GM12872 (cell line): ENCODE results near the gene SNRPD1.
A peak's percentile ranks its signal among the peaks of the same experiment; 100 is the strongest.

ENCODE experiments used
- TF ChIP-seq, protein P1 (sequence below): IDR thresholded peaks from 3 replicates; pipeline ENCODE4 v1.5.1; 2011; ENCODE audit warnings: low read depth, mild to moderate bottlenecking, low read length, moderate library complexity; ENCODE audit not compliant: insufficient read depth

Gene SNRPD1

DNA sequence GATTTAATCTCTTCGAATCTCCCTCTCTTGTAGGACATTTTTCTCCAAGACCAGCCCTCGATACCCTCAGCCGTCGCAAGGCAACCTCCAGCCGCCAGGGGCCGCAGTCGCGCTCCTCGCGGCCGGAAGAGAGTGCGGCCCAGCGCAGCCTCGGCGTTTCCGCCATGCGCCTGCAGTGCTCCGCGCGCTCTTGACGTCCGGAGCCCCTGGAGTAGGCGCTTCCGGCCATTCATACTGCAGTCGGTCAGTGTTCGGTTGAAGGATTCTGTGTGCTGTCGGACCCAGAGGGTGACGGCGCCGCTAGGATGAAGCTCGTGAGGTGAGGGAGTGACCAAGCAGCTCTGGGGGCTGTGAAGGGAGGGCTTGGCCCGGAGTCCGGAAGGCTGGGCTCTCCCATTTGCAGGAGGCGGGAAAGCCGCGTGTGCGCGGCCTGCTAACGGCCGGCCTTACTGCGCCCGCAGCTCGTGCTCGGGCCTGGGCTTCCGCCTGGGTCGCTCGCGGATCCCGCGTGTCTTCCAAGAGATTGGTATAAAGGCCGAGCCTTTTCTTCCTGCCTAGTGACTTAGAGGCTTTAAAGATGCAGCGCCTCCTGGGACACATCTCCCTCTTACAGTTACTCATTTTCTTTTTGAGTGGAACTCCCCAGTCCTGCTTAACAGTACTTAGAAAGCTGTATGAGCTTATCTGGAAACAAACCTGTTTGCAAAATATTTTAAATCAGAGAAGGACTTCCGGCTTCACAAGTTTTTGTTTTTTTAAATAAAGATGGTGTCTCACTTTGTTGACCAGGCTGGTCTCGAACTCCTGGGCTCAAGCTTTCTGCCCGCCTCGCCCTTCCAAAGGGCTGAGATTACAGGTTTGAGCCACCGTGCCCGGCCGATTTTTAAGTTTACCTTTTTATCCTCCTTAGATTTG, at the start of gene SNRPD1:
Gene SNRPD1, plus strand, starts transcription at position 190 of the 915 bp plus-strand sequence. Its CDS starts 116 bp downstream, at position 306.
- TF ChIP-seq, protein P1, sequence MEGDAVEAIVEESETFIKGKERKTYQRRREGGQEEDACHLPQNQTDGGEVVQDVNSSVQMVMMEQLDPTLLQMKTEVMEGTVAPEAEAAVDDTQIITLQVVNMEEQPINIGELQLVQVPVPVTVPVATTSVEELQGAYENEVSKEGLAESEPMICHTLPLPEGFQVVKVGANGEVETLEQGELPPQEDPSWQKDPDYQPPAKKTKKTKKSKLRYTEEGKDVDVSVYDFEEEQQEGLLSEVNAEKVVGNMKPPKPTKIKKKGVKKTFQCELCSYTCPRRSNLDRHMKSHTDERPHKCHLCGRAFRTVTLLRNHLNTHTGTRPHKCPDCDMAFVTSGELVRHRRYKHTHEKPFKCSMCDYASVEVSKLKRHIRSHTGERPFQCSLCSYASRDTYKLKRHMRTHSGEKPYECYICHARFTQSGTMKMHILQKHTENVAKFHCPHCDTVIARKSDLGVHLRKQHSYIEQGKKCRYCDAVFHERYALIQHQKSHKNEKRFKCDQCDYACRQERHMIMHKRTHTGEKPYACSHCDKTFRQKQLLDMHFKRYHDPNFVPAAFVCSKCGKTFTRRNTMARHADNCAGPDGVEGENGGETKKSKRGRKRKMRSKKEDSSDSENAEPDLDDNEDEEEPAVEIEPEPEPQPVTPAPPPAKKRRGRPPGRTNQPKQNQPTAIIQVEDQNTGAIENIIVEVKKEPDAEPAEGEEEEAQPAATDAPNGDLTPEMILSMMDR, result peak; percentile 89

DNA sequence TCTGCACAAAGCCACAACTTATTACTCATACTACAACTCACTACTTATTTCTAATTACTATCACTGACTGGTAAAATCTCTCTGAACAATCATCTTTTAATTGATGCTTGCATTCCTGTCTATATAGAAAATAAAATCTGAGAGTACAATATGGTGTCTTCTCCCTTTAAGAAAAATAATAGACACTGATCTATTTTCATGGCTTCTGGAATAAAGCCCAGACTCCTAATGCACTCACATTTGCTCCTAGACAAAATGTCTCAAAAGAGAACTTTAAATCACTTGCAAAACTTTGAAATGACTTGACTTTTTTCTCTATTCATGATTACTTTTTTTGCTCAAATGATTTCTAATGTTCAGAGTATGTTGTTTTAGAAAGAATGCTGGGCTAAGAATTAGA, 40.3 kb upstream of the SNRPD1 start:
- TF ChIP-seq, protein P1, result no peak

DNA sequence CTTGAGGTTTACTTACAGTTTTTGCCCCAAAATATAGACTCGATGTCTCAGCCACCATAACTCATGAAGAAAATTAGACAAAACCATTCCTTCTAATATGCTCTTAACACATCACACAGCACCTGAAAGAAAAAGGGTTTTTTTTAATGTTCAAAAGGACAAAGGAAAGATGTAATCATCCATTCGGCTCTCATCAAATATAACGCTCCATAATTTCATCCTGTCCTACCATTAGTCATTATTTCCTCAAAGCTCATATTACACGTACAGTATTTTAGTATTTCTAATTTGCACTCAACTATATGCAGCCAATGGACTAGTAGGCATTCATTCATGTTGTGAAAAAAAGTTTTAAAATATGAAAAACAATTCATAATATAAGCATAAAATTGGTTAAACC, 36.5 kb upstream of the SNRPD1 start:
- TF ChIP-seq, protein P1, result no peak

DNA sequence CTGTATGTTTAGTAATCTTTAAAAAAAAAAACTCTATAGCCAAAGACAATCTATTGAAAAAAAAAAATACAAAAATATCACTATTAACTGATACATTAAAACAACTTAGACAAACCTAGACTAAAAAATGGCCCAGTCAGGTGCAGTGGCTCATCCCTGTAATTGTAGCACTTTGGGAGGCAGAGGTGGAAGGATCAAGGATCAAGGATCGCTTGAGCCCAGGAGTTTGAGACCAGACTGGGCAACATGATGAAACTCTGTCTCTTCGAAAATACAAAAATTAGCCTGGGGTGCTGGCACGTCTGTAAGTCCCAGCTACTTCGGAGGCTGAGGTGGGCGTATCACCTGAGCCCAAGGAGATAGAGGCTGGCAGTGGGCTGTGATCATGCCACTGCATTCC, 27.7 kb upstream of the SNRPD1 start:
- TF ChIP-seq, protein P1, result no peak

DNA sequence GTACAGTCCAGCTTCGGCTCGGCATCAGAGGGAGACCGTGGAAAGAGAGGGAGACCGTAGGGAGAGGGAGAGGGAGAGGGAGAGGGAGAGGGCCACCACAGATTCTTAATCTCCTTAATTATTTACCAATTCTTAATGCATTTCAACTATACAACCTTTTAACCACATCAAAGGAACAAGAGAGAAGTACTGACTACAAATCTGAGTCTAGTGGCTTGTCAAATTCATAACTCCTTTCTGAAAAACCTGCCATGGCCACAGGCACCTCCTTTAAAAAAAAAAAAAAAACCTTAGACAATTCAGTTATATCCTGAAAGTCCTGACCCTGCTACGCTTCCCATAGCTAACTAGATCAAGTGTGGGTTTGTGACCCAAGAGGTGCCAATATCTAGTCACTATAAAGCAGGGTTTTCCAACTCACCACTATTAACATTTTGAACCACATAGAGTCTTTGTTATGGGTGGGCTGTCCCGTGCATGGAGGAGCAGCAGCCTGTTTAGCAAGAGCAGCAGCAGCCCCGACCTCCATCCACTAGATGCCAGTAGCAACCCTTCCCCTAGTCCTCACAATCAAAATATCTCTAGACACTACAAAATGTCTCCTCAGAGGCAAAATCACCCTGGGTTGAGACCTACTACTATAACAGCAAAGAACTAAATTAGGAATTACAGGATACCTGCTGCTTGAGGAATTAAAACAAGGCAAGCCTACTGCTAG, 18.4 kb upstream of the SNRPD1 start:
- TF ChIP-seq, protein P1, result 0 out of 3 replicates have a peak, but pooled peaks have one; percentile 26

DNA sequence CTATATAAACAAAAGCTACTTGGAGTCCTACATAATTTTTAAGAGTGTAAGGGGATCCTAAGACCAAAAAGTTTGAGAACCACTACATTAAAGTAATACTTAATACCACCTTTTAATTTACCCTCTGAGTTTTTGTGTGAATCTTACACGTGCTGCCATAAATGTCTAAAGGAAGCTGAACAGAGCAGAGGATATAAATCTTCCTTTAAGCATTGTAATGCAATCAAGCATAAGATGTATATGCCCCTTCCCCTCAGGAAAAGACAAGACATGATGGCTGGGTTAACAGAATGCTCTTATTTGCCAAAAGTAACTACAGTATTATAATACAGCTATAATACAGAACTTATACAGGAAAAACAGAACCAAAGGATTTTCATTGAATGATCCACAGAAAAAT, 14.5 kb upstream of the SNRPD1 start:
- TF ChIP-seq, protein P1, result no peak

DNA sequence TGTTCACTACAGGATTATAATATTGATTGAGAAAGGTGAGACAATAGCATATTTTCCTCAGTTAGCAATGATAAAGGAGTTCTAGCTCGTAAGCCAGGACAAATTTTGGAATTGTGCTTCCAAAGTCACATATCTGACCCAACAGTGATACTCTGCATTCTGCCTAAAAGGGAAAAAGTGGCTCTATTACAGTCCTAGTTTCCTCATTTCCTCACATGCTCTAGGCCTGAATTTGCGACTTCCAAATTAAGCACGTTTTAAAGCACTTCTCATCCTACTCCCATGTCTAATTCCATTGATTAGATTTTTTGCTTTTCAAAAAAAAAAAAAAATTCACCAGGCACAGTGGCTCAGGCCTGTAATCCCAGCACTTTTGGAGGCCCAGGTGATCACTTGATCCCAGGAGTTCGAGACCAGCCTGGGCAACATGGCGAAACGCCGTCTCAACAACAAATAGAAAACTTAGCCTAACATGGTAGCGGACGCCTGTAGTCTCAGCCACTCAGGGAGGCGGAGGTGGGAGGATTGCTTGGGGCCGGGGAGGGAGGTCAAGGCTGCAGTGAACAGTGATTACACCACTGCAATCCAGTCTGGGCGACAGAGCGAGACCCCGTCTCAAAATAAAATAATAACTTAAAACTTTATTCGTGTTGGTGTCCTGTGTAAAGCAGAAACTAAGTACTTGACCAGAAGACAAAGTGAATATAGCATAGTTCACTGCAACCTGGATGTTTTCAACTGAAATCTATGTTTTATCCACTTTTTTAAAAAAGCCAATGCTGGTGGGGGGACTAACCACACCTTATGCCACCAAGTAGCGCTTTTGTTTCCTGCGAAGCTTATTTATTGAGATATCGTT, 13.2 kb upstream of the SNRPD1 start:
- TF ChIP-seq, protein P1, result no peak
